Stimulated activated CD8-positive, alpha-beta memory T cell treated with anti-CD3 and anti-CD28 coated beads, Interleukin-12 subunit alpha, Interleukin-12 subunit beta, amount 100 ng/mL, for 1 hour (primary cell): ENCODE measurements around the gene DDX47.
"Not testable (repeated sequence)": the region's sequence is repeated elsewhere in the genome, so short reads cannot be mapped to it uniquely, and the experiment has no call there.

ENCODE experiments used
- DNase-seq: peaks from one replicate; pipeline ENCODE4 v3.0.0-alpha.2; 2020; ENCODE audit warnings: low read depth

The DDX47 gene

DNA sequence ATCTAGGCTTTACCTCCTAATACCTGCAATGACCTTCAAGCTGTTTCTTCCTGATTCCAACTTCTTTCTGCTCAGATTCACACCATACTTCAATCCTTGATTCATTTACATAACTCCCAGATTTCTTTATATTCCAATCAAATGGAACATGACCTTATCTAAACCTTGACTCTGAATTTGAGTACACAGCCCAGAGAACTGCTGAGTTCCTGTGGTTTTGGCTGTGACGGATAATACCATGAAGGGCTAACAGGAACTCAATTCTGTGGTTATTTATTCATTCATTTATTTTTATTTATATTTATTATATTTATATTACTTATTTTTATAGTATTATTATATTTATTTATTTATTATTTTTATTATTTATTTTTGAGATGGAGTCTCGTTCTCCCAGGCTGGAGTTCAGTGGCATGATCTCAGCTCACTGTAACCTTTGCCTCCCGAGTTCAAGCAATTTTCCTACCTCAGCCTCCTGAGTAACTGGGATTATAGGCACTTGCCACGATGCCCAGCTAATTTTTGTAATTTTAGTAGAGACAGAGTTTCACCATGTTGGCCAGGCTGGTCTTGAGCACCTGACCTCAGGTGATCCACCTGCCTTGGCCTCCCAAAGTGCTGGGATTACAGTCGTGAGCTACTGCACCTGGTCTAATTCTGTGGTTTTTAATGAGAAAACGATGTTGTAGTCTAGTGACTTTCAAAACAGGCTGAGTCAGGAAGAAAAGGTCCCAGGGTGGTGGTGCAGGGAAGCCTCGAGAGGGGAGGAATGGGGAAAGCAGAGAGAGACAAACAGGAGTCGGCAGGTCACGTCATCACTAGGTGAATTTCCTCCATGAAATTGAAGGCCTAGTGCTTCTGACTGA, 16.0 kb upstream of the DDX47 start:
- no peak for DNase-seq

- DNase-seq = no peak
These were observed 15.4 kb upstream of the DDX47 start for GRCh38 chr12:12797794-12798152.

- DNase-seq = no peak
These were observed 14.7 kb upstream of the DDX47 start for GRCh38 chr12:12798480-12798879.

GRCh38 chr12:12799163-12799920, 13.8 kb upstream of the DDX47 start:
- no peak for DNase-seq

- no peak for DNase-seq
These were observed 12.6 kb upstream of the DDX47 start for GRCh38 chr12:12800406-12801180.

DNA sequence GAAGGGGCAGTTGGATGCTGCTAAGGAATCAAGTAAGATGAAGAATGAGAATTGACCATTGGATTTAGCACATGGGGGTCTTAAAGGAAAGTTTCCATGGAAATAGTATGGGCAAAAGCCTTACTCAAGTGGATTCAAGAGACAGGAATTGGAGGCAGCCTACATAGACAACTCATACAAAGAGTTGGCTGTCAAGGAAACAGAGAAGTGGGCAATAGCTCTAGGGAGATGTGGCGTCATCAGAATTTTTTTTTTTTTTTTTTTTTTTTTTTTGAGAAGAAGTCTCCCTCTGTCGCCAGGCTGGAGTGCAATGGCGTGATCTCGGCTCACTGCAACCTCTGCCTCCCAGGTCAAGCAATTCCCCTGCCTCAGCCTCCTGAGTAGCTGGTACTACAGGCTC, 11.5 kb upstream of the DDX47 start:
- DNase-seq = not testable (repeated sequence)

DNA sequence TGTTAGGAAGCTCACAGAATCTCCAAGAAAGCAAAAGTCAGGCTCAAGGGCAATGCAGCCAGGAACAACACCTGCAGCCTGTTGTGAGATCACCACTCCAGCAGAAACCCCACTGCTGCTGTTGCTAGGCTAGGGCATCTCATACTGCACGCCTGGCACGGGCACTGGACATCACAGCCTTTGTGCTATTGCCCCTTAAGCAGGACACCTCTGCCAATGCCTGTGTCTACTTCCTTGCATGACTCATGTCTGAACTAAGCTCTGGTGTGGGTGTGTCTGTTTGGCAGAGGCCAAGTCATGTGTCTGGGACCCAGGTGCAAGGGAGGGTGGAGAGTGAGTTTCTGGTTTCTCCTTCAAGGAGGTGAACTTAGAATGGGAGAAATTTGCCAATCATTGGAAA, 10.0 kb upstream of the DDX47 start:
- DNase-seq = no peak

- DNase-seq = no peak
These were observed 9.1 kb upstream of the DDX47 start for GRCh38 chr12:12804011-12804410.

GRCh38 chr12:12804432-12804886, 8.7 kb upstream of the DDX47 start:
- no peak for DNase-seq

DNA sequence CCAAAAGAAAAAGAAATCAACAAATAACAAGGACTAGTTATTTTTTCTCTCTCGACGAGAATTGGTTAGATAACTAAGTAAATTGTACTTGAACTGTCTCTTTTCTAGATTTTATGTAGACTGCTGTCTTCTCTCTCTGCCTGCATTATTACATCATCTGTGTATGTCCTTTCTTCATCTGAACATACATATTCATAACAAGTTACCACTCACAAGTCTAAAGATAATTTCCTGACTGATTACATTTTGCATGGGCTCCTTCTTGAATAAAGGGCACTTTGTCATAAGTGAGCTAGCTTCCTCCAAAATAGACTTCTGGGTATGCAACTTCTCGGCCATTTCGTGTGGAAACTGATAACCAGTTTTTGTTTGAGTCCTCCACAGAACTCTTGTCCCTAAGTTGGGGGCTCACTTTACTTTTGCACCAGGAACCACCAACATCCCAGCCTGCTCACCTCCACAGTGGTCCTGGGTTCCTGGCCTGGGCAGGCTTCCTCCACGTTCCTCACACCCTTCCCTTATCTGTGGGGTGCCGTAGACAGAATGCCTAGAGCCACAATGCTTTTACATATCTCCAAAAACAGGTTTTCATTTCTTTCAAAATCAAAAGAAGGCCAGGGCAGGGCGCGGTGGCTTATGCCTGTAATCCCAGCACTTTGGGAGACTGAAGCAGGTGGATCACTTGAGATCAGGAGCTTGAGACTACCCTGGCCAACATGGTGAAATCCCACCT, 6.2 kb upstream of the DDX47 start:
- no peak for DNase-seq

DNA sequence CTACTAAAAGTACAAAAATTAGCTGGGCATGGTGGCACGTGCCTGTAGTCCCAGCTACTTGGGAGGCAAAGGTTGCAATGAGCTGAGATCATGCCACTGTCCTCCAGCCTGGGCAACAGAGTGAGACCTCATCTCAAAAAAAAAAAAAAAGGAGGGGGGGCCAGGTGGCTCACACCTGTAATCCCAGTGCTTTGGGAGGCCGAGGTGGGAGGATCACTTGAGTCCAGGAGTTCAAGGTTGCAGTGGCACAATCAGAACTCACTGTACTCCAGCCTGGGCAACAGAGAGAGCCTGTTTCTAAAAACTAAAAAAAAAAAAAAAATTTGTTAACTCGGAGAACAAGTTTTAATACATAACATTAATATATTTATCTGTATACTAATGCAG, 5.6 kb upstream of the DDX47 start:
- DNase-seq = not testable (repeated sequence)

DNA sequence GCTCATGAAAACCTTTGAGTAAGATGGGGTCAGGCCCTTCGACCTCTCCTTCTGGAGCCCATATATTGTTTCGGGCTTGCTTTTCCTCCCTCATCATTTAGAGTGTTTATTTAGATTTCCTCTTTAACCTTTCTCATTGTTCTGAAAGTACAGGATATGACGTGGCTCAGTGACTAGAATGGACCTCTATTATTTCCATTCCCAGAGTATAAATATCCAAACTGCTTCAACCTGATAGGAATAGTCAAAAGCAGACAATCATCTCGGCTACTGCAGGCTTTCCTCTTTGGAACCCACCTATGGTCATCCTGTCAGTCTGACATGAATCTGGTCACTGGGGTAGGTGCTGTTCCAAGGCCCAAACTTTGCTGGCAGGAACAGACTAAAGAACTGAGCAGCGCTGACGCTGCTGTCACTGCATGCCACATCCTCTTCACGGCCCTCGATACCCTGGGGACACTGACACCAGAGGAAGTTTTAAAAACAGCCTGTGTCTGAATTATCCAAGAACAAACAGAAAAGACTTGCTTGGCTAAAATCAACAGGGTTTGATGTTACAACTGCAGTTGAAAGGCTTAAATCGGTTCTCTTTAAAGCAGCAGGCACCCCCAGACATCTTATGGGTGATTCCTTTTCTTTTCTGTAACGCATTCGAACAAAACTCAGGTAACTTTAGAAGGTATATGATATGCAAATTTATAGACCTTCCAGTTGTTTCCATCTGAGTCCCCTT, 5.0 kb upstream of the DDX47 start:
- peak; percentile 25 for DNase-seq

DNA sequence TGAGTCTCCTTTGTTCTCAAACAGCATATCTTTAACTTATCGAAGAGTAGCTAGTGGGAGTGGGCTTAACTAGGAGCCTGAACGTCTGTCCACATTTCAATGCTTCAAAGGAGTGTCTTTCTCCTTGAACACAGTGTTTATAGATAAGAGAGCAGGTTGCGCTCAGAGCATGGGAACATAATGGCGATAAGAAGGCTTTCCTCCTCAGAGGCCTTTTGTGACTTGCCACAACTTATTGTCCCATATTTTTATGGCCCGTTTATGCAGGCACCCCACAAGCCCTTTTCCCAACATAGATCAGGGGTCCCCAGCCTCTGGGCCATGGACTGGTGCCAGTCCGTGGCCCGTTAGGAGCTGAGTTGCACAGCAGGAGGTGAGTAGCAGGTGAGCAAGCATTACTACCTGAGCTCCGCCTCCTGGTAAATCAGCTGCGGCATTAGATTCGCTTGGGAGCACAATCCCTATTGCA, 2.6 kb upstream of the DDX47 start:
- DNase-seq = no peak

DNA sequence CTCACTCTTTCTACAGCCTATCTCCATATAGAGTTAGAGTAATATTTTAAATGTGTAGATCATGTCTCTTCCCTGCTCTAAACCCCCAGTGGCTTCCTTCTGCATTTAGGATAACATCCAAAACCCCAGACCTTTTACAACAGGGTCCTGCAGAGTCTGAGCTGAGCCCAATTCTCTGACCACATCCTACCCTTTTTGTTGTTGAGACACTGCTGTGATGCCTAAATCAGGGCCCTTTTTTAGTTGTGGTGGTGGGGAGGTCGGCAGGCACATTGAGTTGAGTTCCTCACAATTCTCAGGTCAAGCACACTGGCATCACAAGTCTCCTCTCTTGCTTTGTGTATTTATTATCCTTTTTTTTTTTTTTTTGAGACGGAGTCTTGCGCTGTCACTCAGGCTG, 1.8 kb upstream of the DDX47 start:
- DNase-seq = no peak

- DNase-seq = no peak
These were observed 972 bp upstream of the DDX47 start for GRCh38 chr12:12812174-12812573.

GRCh38 chr12:12812618-12813119, 477 bp upstream of the DDX47 start:
- no peak for DNase-seq

GRCh38 chr12:12817616-12818015, 4.5 kb downstream of the DDX47 start:
- DNase-seq = no peak

- DNase-seq = no peak
These were observed 5.6 kb downstream of the DDX47 start for GRCh38 chr12:12818701-12819100.

- DNase-seq = no peak
These were observed 6.1 kb downstream of the DDX47 start for GRCh38 chr12:12819221-12819620.

GRCh38 chr12:12819752-12820311, 6.7 kb downstream of the DDX47 start:
- no peak for DNase-seq

GRCh38 chr12:12820376-12820775, 7.2 kb downstream of the DDX47 start:
- not testable (repeated sequence) for DNase-seq
